GM12801 (cell line): ENCODE data around the gene BST2.

ENCODE experiments used
- CTCF ChIP-seq: IDR thresholded peaks from one replicate; pipeline ENCODE4 v1.5.1; 2011; ENCODE audit warnings: control low read depth; ENCODE audit not compliant: insufficient read length; ENCODE audit errors: extremely low read depth

BST2 gene

GRCh38 chr19:17404015-17404414 lies 1.4 kb downstream of the BST2 start:
- no peak for TF ChIP-seq CTCF

GRCh38 chr19:17402982-17403855 lies 2.2 kb downstream of the BST2 start:
- no peak for TF ChIP-seq CTCF

GRCh38 chr19:17401628-17402027 lies 3.8 kb downstream of the BST2 start:
- TF ChIP-seq CTCF = no peak

GRCh38 chr19:17398902-17399527 lies 6.4 kb downstream of the BST2 start:
- no peak for TF ChIP-seq CTCF

- TF ChIP-seq CTCF = no peak
Observed at GRCh38 chr19:17394891-17395415, 10.5 kb downstream of the BST2 start.

GRCh38 chr19:17393914-17394313 lies 11.5 kb downstream of the BST2 start, which contains the start of gene CCDC194:
Gene CCDC194, minus strand, starts transcription at chr19:17394196. Its CDS starts 38 bp downstream, at chr19:17394158.
- no peak for TF ChIP-seq CTCF

GRCh38 chr19:17393002-17393401 lies 12.4 kb downstream of the BST2 start:
- TF ChIP-seq CTCF = no peak
